Measurements from ENCODE around the gene ANKMY1.

- TF ChIP-seq CTCF (IDR thresholded peaks at IDR 0.05) (no peak), POLR2AphosphoS5 (IDR thresholded peaks at IDR 0.05) (no peak)
These were observed 32.2 kb upstream of the ANKMY1 start for GRCh38 chr2:240589850-240590525.
